ENCODE data around the gene MTG2.

DNA sequence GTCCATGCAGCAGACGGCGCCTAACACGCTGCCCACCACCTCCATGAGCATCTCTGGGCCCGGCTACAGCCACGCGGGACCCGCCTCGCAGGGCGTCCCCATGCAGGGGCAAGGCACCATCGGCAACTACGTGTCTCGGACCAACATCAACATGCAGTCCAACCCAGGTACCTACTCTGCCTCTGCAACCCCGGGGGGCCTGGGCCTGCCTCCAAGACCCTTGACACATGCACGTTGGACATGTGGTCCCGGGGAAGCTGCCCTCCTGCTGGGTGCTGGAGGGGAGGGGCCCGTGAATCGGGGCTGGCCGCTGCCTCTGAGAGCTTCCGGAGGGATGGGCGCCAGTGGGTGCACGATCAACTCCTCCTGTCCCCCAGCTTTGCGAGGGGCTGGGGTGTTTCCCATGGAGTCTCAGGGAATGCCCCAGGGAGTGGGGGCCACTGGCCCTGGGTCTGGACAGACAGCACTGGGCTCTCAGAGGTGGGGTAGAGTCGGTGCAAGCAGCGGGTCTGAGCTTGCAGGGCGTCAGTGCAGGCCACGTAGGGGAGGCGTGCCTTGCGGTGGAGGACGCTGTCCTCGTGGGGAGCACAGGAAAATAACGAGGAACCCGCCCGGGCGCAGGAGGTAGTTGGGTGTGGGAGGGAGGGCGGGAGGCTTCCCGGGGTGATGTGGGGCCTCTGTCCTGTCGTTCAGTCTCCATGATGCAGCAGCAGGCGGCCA lies 19.9 kb upstream of the MTG2 start:
- TF ChIP-seq EP300 (IDR thresholded peaks at IDR 0.05) (no peak), POLR2A (IDR thresholded peaks at IDR 0.05) (no peak)
- TF ChIP-seq, protein P1, sequence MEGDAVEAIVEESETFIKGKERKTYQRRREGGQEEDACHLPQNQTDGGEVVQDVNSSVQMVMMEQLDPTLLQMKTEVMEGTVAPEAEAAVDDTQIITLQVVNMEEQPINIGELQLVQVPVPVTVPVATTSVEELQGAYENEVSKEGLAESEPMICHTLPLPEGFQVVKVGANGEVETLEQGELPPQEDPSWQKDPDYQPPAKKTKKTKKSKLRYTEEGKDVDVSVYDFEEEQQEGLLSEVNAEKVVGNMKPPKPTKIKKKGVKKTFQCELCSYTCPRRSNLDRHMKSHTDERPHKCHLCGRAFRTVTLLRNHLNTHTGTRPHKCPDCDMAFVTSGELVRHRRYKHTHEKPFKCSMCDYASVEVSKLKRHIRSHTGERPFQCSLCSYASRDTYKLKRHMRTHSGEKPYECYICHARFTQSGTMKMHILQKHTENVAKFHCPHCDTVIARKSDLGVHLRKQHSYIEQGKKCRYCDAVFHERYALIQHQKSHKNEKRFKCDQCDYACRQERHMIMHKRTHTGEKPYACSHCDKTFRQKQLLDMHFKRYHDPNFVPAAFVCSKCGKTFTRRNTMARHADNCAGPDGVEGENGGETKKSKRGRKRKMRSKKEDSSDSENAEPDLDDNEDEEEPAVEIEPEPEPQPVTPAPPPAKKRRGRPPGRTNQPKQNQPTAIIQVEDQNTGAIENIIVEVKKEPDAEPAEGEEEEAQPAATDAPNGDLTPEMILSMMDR (IDR thresholded peaks at IDR 0.05), result no peak

All from ovary (tissue), 3 donors.